Measurements from ENCODE around the gene PPIL6.

The PPIL6 gene

GRCh38 chr6:109417646-109418045 lies 22.8 kb downstream of the PPIL6 start:
- no peak for TF ChIP-seq CTCF (conservative IDR thresholded peaks at IDR 0.05; ENCODE audit: control insufficient read depth, insufficient read depth, low read depth, low read length)
- DNase-seq (ENCODE audit: low read depth) = no peak
- H3K4me3 ChIP-seq (ENCODE audit: control insufficient read depth, low read depth, low read length) = no peak overlapping the region

GRCh38 chr6:109411034-109411433 lies 29.4 kb downstream of the PPIL6 start:
- H3K4me3 ChIP-seq (ENCODE audit: control insufficient read depth, low read depth, low read length) = no peak overlapping the region
- DNase-seq (ENCODE audit: low read depth) = no peak
- TF ChIP-seq CTCF (conservative IDR thresholded peaks at IDR 0.05; ENCODE audit: control insufficient read depth, insufficient read depth, low read depth, low read length) = no peak

GRCh38 chr6:109406196-109406595 lies 34.2 kb downstream of the PPIL6 start:
- no peak for TF ChIP-seq CTCF (conservative IDR thresholded peaks at IDR 0.05; ENCODE audit: control insufficient read depth, insufficient read depth, low read depth, low read length)
- peak; percentile 94 for DNase-seq (ENCODE audit: low read depth)
- no peak overlapping the region for H3K4me3 ChIP-seq (ENCODE audit: control insufficient read depth, low read depth, low read length)

- peak; percentile 35 for DNase-seq (ENCODE audit: low read depth)
- peak; percentile 39 for TF ChIP-seq CTCF (conservative IDR thresholded peaks at IDR 0.05; ENCODE audit: control insufficient read depth, insufficient read depth, low read depth, low read length)
- H3K4me3 ChIP-seq (ENCODE audit: control insufficient read depth, low read depth, low read length) = no peak overlapping the region
Measured at GRCh38 chr6:109397020-109397419, 43.4 kb downstream of the PPIL6 start.

- TF ChIP-seq CTCF (conservative IDR thresholded peaks at IDR 0.05; ENCODE audit: control insufficient read depth, insufficient read depth, low read depth, low read length) = no peak
- no peak for DNase-seq (ENCODE audit: low read depth)
- no peak overlapping the region for H3K4me3 ChIP-seq (ENCODE audit: control insufficient read depth, low read depth, low read length)
Measured at GRCh38 chr6:109396046-109396718, 44.2 kb downstream of the PPIL6 start.

GRCh38 chr6:109393886-109394281 lies 46.5 kb downstream of the PPIL6 start:
- H3K4me3 ChIP-seq (ENCODE audit: control insufficient read depth, low read depth, low read length) = no peak overlapping the region
- no peak for TF ChIP-seq CTCF (conservative IDR thresholded peaks at IDR 0.05; ENCODE audit: control insufficient read depth, insufficient read depth, low read depth, low read length)
- DNase-seq (ENCODE audit: low read depth) = peak; percentile 33

Data from fibroblast of mammary gland (primary cell).